Stimulated activated CD8-positive, alpha-beta memory T cell treated with anti-CD3 and anti-CD28 coated beads, Interleukin-12 subunit alpha, Interleukin-12 subunit beta, amount 100 ng/mL, for 4 hours (primary cell): ENCODE results near the gene GRM4.
"Not testable (repeated sequence)": the region's sequence is repeated elsewhere in the genome, so short reads cannot be mapped to it uniquely, and the experiment has no call there.

Experiments
- DNase-seq: peaks from one replicate; pipeline ENCODE4 v3.0.0-alpha.2; 2020; ENCODE audit warnings: low read depth

The GRM4 gene

GRCh38 chr6:34146021-34146782 lies at the start of gene GRM4:
Gene GRM4, minus strand, starts transcription at chr6:34146087. Its CDS starts 12,591 bp downstream, at chr6:34133496.
- DNase-seq, result no peak

- no peak for DNase-seq
These were observed 48.9 kb upstream of the GRM4 start for GRCh38 chr6:34194772-34195171.

- DNase-seq, result no peak
These were observed 44.7 kb upstream of the GRM4 start for GRCh38 chr6:34190504-34191122.

- DNase-seq, result no peak
These were observed 44.1 kb upstream of the GRM4 start for GRCh38 chr6:34189806-34190503.

GRCh38 chr6:34184726-34185125 lies 38.8 kb upstream of the GRM4 start:
- not testable (repeated sequence) for DNase-seq

GRCh38 chr6:34182751-34183531 lies 37.1 kb upstream of the GRM4 start:
- peak; percentile 60 for DNase-seq

GRCh38 chr6:34181908-34182307 lies 36.0 kb upstream of the GRM4 start:
- DNase-seq, result no peak

GRCh38 chr6:34179106-34179720 lies 33.3 kb upstream of the GRM4 start:
- DNase-seq, result no peak

- no peak for DNase-seq
These were observed 32.6 kb upstream of the GRM4 start for GRCh38 chr6:34178357-34179105.

GRCh38 chr6:34177181-34177591 lies 31.3 kb upstream of the GRM4 start:
- DNase-seq, result no peak

- DNase-seq, result no peak
These were observed 30.6 kb upstream of the GRM4 start for GRCh38 chr6:34176261-34177031.

- DNase-seq, result no peak
These were observed 29.0 kb upstream of the GRM4 start for GRCh38 chr6:34174846-34175399.

- DNase-seq, result no peak
These were observed 27.3 kb upstream of the GRM4 start for GRCh38 chr6:34172961-34173775.

GRCh38 chr6:34170346-34170745 lies 24.5 kb upstream of the GRM4 start:
- DNase-seq, result no peak

- DNase-seq, result no peak
These were observed 24.0 kb upstream of the GRM4 start for GRCh38 chr6:34169897-34170296.

- no peak for DNase-seq
These were observed 16.1 kb upstream of the GRM4 start for GRCh38 chr6:34161857-34162515.

- no peak for DNase-seq
These were observed 14.0 kb upstream of the GRM4 start for GRCh38 chr6:34159844-34160243.

GRCh38 chr6:34158876-34159275 lies 13.0 kb upstream of the GRM4 start:
- no peak for DNase-seq

- no peak for DNase-seq
These were observed 12.0 kb upstream of the GRM4 start for GRCh38 chr6:34157851-34158250.
